Stimulated activated CD8-positive, alpha-beta memory T cell treated with anti-CD3 and anti-CD28 coated beads, Interleukin-7, amount 100 ng/mL, for 1 hour (primary cell): ENCODE results near the gene NRN1.
"Not testable (repeated sequence)": the region's sequence is repeated elsewhere in the genome, so short reads cannot be mapped to it uniquely, and the experiment has no call there.

Experiments
- DNase-seq, 2 donors: peaks; one replicate each; pipeline ENCODE4 v3.0.0-alpha.2; 2020; ENCODE audit warnings: low read depth in 2 of 2

Gene NRN1, protein sequence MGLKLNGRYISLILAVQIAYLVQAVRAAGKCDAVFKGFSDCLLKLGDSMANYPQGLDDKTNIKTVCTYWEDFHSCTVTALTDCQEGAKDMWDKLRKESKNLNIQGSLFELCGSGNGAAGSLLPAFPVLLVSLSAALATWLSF

DNA sequence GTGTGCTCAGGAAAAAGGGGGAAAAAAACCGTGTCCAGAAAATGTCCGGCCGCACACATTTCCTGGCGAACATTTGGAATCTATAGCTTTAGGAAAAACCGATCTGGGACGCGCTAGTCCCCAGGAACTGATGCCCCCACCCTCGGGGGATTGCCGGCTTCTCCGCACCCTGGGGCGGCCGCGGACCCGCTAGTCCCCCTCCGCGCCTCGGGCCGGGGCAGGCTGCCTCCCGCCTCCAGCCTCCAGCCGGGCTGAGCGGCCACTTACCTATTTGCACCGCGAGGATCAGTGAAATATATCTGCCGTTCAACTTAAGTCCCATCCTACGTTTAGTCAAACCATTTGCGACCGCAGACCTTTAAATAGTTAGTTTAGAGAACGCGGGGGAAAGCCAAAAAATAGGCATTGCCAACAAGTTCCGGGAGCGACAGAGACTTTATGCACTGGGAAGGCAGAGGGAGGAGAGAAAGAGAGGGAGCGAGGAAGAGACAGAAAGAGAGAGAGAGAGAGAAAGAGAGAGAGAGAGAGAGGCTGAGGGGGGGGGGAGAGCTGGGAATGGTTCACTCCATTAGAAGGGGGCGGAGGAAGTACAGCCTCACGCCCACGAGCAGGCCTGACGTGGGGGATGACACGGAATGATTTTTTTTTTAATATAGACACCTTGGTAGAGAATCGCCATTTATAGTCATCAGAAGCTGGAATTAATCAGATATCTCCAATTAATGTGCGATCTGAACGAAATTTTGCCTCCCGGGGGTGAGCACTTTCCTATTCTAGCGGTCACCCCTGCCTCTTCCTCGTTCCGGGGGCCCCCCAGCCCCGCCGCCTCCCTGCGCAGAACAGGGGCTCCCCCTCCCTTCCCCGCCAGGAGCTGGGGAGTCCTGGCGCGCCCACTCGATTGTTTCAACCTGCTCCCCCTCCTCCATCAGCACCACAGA, at the start of gene NRN1:
Gene NRN1, minus strand, starts transcription at position 498 of the 938 bp plus-strand sequence. Its CDS starts 176 bp downstream, at position 322.
- no peak for DNase-seq

DNA sequence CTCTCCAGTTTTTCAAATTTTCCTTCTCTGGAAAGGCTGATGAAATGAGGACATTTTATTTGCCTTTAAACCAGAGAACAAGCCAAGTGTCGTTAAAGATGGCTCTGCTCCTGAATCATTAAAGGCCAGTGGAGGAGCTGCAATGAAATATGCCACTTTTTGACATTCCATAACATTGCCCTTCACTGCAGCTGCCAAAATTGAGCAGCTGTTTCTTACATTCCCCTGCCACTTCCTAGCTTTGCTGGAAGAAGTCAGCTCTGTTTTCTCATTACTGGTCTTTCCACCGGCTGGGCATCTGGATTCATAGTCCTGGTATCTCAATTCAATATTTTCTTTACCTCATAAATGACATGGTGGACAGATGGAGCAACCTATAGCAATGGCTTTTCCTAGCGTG, 45.5 kb upstream of the NRN1 start:
- DNase-seq = no peak

DNA sequence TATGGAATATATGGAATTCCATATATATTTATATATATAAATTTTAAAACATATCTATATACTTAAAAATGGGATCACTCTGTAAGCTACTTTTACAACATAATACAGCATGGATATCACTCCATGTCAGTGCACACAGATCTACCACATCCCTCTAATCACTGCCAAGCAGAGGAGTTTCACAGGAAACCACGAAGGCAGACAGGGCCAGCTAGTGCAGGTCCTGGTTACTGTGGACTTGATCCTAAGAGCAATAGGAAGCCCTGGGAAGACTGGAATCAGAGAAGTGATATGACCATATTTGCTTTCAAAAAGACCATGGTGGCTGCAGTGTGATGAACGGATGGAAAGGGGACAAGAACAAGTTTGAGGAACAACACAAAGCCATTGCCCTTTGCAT, 40.0 kb upstream of the NRN1 start:
- no peak for DNase-seq

DNA sequence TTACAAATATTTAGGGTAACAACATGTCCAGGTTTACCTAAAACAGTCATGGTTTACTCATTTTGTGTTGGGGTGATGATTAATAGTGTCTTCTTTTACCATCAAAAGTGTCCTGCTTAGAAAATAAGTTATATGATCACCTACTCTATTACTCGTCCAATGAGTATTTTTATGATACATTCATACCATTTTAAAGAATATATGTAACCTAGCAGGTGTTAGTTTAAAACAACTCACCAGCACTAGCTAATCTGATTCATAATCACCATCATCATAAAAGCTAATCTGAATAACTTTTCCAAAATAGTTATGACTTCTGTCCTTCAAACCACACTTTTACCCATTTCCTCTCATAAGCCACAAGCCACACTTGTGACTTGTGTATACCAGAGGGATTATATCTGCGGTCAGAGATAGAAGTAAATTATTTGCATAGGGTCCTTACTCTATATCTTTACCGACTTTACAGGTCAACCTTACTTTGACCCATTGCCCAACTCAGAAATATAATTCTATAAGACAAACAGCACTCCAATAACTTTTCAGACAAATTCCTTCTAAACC, 33.3 kb upstream of the NRN1 start:
- no peak for DNase-seq

DNA sequence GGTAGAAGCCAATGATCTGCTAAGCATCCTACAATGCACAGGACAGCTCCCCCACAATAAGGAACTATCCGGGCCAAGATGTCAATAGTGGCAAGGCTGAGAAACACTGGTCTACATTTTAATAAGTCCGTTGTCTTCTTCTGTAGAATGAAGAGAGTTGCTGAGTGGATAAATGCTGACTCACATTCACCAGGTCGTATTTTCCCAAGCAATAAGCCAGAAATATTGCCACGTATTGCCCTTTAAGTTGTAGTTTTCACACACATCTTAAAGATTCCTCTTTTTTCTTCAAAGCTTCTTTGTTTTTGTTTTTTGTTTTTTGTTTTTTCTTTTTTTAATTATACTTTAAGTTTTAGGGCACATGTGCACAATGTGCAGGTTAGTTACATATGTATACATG, 30.5 kb upstream of the NRN1 start:
- DNase-seq = no peak

DNA sequence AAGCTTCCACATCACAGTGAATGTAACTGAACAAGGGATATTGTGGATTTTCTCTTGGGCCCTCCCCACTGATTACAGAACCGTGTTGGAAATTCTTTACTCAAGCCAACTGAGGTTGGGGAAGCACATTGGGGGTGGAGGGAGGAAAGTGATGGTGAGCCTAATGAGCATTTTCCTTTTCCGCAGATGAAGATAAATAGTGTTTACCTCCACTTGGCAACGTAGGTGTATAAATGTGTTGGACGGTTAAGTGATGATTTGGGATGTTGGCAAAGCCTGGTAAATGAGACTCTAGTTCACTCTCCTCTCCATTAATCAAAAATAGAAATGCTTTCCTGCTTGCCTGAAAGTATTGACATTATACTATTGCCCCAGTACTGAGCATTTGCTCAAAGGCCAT, 27.1 kb upstream of the NRN1 start:
- DNase-seq = no peak

DNA sequence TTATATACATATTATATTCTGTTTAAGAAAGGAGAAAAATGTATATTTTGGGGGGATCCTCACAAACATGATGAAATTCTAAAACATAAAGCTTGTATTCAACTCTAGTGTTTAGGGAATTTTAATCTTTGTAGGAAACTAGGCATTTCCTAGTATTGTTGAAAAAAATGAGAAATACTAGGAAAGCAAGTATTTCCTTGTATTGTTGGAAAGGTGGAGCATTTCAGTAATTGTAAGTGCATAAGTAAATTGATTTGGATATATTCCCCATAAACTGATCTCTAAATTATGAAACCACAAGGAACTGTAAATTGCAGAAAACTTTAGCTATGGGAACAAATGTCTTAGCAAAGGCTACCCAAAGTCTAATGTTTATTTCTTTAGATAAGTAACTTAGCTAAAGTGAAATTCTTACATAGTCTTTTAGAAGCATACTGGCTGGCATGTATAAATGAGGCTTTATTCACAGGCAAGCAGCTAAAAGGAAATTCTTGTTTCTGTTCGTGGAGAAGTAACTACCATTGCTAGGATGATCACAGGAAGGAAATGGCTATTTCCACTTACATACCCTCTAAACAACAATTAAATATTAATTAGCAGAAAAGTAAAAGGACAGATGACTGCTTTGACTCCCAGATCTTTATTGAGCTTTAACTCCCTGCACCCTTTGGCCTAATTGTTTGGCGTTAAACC, 19.9 kb upstream of the NRN1 start:
- DNase-seq = no peak

DNA sequence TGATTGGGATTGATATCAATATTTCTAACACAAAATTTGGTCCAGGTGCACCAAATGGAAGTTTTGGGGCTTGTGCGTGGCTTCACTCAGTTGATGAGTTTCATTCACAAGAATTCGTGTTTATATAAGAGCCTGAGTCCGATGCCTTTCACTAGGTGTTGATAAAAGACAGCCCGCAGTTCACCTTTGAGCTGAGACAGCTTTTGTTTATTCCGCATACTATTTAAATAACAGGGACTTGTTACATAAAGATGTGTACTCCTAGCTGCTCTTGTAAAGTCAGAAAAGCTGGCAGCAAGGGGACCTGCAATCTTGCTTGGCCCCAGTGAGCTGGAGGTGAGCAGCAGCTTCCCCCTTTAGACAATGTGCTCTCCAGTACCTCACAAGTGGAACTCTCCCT, 19.0 kb upstream of the NRN1 start:
- no peak for DNase-seq

DNA sequence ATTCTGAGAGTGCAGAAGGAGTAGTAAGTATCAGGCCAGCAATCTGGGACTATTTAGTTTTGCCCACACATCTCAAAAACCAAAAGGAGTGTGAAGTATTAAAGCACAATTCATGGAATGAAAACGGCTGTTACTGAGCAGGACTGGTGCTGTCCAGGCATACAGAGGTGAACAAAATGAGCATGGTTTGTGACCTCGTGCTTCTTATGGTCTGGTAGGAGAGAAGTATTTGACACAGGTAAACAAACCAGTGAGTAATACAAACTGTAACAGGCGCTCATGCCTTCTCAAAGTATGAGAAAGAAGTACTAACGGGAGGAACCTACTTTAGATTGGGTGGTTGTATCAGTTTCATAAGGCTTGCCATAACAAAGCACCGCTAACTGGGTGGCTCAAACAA, 17.5 kb upstream of the NRN1 start:
- DNase-seq = no peak

DNA sequence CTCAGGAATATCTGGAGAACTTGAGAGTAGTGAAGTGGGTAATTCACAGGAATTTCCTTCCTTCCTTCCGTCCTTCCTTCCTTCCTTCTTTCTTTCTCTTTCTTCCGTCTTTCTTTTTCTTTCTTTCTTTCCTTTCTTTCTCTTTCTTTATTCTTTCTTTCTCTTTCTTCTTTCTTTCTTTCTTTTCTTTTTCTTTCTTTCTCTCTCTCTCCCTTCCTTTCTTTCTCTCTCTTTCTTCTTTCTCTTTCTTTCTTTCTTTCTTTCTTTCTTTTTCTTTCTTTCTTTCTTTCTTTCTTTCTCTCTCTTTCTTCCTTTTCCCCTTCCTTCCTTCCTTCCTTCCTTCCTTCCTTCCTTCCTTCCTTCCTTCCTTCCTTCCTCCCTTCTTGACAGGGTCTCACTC, 16.1 kb upstream of the NRN1 start:
- not testable (repeated sequence) for DNase-seq

DNA sequence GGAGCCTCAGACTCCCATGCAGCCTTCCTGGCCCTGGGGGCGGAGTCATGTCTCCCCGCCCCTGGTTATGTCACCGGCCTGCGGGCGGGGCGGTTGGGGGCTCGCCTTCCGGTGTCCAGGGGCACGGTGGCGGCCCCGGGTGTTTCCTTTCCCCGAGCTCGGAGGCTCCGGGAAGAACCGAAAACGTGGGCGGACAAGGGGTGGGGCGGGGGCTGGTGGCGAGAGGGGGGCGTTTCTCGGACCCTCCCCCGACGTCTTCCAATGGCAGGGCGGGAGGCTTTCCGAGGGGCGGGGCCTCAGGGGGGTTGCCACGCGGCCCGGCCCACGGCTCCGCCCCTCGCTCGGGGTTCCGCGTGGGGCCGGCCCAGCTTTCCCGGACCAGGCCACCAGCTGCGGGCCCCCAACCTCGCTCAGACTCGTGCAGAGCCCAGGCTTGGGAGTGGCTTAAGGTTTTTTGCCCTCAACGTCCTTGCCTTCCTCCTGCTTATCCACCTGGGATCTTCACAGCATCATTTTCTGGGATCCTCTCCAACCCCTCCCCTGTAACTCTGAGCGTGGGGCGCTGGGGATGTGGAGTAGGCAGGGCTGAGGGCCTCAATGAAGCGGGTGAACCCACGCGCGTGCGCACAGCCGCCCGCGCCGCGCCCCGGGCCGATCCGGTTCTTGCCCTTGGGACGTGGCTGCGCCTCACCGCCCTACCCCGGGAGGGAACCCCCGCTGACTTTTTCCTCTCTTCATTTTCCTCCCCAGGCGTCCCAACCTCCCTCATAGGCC, 2.1 kb upstream of the NRN1 start:
- no peak for DNase-seq

DNA sequence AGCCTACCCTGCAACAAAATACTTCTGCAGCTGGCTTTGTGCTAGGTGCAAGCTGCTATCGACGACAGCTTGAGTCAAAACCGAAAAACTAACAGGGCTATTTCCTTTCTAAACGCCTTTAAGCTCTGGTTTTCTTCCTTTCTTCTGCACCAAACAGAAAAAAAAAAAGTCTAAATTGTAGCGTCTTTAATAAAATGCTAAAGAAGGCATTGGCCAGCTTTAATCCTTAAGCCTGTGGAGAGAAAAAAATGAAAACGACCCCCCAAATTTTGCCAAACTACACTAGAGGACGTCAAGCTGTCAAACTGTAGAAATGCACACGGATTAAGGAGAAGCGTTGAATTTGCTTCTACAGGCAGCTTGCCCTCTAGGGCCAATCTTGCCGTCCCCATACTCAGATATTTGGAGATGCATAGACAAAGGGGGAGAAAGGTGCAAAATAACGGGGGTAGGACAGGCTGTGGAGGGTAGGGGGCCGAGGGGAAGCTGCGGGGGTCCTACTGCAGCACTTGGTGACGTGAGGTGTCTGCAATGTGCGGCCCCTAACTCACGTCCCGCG, 1.4 kb upstream of the NRN1 start:
- DNase-seq = no peak

DNA sequence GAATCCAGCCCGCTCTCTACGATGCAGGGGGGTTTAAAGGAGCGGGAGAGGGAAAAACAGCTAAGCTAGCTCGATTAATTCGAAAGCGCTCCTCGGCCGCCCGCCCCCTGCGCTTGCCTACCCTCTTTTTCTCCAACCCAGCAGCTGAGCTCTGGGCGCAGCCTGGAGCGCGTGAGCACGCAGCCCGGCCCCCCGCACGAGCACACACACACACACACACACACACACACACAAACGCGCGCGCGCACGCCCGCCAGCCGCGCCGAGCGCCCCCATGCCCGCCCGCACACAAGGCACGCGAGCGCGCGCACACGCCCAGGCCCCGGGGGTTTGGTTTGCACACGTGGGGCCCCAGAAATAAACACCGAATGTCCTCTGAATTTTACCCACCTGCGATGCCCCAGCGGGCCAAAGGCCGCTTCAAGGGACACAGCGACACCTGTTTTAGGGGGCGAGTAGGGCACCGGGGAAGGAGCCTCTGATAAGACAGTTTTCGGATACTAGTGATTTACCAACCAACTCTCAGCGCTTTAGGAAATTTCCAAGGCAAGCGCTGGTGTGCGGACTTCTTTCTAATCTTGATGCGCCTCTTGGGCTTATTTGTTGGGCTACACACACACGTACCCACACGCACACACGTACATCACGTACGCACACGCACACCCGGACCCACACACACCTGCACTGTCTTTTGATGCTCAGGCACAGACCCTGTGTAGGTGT, 802 bp upstream of the NRN1 start:
- DNase-seq = no peak

DNA sequence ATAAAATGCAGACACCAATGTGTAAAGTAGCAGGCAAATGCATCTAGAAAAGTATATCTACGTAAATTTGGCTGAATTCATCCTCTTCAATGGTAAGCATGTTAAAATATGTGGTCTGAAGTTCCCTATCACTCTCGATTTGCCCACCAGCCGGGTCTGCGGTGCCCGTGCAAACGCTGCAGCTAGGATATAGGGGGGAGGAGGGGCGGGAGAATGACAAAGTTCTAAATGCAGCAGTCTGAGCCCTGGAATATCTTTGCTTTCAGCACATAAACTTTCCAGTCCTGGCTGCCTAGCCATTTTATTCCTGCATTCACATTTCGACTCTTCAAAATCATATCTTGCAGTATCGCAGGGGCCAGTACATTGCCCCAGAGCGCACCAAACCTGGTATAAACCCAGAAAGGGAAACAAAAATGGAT, 708 bp downstream of the NRN1 start:
- no peak for DNase-seq

DNA sequence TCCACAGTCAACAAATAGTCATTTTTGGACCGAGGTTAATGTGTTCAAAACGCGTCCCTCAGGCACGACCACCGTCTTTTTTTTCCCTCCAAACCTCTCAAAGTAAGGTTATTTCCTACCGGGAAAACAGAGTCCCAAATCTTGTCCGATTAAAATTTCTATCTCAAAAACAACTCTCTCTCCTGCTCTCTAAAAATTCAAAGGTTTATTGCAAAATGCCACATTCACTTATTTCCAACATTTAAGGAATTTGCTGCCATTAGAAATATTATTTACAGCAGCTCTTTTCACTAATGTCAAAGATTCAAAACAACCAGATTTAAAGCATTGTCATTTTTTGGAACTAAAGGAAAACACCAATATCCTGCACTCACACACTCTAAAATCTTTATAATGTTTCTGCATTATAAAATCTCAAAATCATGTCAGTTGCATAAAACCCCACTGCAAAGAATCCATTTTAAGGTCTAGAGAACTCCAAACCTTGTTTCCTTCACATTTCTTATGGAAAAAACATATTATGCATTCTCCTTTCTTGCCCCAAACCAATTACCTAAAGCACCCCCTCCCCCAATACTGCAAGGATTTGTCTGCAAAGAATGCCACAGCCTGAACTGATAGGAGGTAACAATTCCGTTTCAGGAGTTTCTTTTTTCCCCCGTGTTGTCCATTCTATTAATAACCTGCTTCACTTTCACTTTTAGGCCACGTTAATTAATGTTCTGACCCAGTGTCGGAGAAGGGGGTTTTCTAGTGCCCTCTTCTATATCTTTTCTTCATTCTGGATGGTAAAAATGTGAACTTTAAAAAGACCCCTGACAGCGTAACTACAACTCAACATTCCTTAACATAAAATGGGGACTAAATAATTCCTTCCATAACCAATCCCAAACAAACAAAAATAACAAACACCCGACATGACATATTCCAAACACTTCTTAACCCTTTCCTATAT, 1.4 kb downstream of the NRN1 start:
- no peak for DNase-seq

DNA sequence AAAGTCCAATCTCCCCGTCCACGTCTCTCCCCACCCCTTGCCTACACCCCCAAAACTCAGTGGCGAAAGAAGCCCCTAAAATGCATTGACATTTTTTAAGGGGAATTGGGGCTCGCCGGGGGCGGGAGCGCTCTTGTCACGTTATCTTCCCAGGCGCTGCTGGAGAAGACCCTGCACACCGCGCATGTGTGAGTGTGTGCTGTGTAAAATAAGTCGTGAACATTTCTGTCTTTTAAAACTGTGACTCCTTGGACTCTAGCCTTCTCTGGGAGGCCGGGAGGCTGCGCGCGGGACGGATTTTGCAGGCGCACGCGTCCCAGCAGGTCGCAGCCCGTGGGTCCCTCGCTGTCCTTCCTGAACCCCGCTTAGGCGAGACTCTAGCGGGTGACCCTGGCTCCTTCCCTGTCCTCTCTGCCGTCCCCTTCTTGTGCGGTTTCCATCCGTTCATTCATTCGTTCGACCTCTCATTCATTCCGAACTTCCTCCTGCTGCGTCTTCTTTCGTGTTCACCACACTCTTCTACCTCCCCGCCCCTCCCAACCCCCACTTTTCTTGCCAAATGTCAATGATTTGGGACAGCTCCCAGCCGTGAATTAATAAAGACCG, 2.2 kb downstream of the NRN1 start:
- DNase-seq = no peak

DNA sequence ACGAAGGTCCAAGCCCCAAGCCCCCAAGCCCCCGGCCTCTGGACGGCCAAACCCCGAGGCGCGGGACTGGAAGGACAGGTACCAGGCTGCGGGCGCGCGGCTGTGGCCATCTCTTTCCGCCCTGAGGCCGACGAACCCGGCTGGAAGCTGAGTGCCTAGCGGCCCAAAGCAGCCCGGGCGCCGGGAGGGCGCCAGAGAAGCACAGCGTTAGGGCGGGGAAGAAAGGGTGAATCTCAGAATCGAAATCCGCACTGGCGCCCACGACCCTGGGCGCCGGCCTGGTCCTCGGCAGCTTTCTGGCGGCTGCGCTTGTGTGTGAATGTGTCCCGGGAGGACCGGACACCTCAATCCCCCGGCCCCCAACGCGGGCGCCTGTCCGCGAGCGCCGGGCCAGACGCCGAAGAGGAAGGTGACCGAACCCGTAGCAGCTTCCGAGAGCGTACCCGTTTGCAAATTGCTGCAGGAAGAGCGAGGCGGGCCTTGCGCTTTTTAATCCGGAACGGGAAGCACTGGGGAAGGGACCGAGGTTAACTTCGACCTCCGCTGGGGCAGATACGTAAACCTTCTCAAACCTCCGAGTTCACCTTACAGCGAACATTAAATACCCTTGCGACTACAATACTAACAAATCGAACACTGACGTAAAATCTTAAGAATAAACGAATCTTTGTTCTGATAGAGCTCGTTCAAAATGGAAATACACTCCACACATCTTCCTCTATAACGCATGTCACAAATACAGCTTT, 2.9 kb downstream of the NRN1 start:
- DNase-seq = no peak

DNA sequence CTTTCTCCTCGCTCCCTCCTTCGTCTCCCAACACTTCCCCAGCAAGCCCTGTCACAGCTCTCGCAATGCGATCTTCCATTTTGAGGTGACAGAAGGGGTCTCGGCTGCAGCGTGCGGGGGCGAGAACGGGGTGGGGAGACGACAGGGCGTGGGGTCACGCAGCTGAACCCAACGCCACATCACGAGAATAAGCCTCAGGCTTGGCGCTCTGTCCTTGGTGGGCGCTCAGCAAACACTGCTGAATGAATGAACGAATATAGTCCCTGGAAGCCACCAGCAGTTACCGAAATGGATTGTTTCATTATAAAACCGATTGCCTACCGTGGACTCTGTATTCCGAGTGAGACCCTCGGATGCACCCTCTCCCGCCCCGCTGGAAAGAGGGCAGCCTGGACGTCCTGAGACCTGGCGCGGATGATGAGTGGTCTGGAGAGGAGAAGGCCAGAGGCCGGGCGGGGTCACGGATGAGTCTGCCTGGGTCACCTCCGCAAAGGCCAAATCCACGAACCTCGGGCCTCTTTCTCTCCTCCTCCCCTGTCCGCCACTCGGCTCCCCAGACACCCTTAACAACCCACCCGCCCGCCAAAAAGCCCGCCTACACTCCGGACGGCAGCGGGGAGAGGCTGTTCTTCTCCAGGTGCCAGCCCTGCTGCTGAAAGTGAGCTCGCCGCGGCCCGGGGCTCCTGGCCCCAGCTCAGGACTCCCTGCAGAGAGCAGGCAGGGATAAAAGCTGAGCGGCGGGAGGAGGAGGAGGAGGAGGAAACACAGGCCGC, 3.7 kb downstream of the NRN1 start:
- DNase-seq = no peak
